HG02970 (cell line): ENCODE results near the gene CUL9.

Experiments used
- ATAC-seq: cut with Tn5 transposase; IDR thresholded peaks from one replicate; pipeline ENCODE4 v1.9.1; 2021; ENCODE audit warnings: mild to moderate bottlenecking, moderate library complexity, moderate number of reproducible peaks; ENCODE audit not compliant: unreplicated experiment, low FRiP score

Gene CUL9

GRCh38 chr6:43193929-43194328 lies 11.9 kb downstream of the CUL9 start:
- ATAC-seq = no peak

- no peak for ATAC-seq
Observed at GRCh38 chr6:43196337-43196736, 14.3 kb downstream of the CUL9 start.

GRCh38 chr6:43199912-43200311 lies 17.9 kb downstream of the CUL9 start:
- no peak for ATAC-seq

GRCh38 chr6:43200541-43200940 lies 18.5 kb downstream of the CUL9 start:
- ATAC-seq = no peak

- ATAC-seq = no peak
Observed at GRCh38 chr6:43202451-43202850, 20.5 kb downstream of the CUL9 start.

DNA sequence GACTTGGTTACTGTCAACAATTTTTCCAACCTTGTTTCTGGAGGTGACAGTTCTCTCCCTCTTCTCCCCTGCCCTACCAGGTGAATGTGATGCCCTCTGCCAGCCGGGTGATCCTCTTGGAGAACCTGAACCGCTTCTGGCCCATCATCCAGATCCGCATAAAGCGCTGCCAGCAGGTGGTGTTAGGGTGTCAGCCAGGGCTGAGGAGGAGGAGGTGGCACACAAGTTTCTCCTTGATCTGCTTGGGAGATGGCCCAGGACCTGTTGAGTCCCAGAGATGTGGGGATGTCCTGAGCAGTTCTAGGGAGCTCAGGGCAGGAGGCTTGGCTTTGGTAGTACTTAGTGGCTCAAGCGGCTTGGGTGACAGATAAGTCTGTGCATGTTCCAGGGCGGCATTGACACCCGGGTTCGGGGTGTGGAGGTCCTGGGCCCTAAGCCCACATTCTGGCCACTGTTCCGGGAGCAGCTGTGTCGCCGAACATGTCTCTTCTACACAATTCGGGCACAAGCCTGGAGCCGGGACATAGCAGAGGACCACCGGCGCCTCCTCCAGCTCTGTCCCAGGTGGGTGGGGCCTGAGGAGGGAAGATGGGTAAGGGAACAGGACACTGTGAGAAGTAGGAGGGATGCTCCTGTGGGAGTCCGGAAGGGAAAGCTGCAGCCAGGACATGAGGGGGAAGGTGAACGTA lies 21.2 kb downstream of the CUL9 start:
- no peak for ATAC-seq

- no peak for ATAC-seq
Observed at GRCh38 chr6:43203718-43204095, 21.7 kb downstream of the CUL9 start.

- ATAC-seq = no peak
Observed at GRCh38 chr6:43204271-43205105, 22.5 kb downstream of the CUL9 start.

DNA sequence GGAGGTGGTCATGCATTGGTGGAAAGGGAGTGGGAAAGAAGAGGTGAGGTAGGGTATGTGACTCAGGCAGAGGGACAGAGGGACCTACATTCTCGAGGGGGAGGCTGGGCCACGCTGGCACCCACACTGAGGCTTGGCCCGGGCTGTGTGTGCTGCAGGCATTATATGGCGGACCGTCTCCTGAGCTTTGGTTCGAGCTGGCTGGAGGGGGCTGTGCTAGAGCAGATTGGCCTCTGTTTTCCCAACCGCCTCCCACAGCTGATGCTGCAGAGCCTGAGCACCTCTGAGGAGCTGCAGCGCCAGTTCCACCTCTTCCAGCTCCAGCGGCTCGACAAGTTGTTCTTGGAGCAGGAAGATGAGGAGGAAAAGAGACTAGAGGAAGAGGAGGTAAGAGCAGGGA lies 23.9 kb downstream of the CUL9 start:
- ATAC-seq = no peak

GRCh38 chr6:43207286-43207685 lies 25.3 kb downstream of the CUL9 start:
- ATAC-seq = no peak

DNA sequence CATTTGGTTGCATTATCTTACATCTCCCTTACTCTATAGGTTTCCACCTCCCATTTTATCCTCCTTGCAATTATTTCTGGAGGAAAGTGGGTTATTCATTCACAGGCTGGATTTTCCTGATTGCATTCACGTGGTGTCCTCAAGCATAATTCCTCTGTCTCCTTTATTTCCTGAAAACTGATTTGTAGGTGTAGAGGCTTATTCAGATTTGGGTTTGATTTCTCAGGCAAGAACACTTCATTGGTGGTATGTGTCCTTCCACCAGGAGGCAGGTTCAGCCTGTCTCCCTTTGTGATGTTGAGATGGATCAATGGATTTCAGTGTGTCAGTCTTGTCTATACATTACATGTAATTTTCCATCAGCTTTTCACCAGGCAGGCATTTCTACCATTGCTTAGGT lies 30.0 kb downstream of the CUL9 start:
- ATAC-seq = no peak

- ATAC-seq = no peak
Observed at GRCh38 chr6:43213431-43213830, 31.4 kb downstream of the CUL9 start.

- no peak for ATAC-seq
Observed at GRCh38 chr6:43215066-43215465, 33.1 kb downstream of the CUL9 start.

- no peak for ATAC-seq
Observed at GRCh38 chr6:43216200-43216599, 34.2 kb downstream of the CUL9 start.

DNA sequence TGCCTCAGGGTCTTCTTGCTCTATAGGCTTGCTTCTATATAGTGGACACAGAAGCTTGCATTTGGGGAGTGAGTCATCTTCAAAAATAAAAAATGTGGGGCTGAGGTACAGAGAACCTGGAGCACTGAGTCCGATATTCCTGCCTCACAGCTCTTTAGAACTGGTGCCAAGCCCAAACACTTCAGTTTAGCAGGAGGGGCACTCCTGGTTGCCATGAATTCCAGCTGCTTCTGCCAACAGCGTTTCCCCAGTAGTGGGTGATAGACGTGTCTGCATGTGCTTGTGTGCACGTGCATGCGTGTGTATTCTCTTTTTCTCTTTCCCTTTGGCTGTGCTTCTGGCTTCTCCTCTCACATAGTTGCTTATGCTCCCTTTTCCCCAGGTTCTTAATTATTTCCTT lies 35.4 kb downstream of the CUL9 start:
- ATAC-seq = no peak

DNA sequence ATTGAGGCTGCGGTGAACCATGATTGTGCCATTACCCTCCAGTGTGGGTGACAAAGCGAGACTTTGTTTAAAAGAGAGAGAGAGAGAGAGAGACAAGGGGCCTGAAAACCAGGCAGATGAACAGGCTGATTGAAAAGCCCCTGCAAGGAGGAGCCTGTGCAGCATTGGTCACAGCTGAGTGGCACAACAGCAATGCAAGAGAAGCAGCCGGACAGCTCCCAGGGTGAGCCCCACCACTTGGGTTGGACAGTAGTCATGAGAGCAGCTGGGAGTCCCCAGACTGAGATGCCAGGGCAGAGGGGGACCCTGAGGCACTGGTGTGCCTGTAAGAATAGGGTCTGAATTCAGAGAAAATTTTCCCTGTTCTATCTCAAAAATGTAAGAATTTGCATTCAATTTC lies 37.1 kb downstream of the CUL9 start:
- no peak for ATAC-seq

DNA sequence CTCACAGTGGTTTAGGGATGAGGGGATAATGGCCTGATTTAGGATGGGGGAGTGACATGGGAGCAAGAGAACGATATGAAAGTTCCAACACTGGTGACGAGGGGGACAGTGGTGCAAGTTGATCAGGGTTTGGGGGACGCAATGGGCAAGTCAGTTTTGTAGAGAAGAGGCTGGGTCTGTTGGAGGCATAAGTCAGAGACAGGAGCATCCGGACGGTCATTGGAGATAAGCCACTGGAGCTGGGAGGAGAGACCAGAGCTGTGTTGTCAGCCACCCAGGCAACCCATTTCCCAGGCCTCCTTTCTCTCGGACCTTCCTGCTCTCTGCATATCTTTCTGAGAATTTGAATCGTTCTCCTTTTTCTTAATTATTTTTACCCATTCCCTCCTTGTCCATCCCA lies 37.8 kb downstream of the CUL9 start:
- ATAC-seq = no peak

- no peak for ATAC-seq
Observed at GRCh38 chr6:43220439-43220951, 38.5 kb downstream of the CUL9 start.

DNA sequence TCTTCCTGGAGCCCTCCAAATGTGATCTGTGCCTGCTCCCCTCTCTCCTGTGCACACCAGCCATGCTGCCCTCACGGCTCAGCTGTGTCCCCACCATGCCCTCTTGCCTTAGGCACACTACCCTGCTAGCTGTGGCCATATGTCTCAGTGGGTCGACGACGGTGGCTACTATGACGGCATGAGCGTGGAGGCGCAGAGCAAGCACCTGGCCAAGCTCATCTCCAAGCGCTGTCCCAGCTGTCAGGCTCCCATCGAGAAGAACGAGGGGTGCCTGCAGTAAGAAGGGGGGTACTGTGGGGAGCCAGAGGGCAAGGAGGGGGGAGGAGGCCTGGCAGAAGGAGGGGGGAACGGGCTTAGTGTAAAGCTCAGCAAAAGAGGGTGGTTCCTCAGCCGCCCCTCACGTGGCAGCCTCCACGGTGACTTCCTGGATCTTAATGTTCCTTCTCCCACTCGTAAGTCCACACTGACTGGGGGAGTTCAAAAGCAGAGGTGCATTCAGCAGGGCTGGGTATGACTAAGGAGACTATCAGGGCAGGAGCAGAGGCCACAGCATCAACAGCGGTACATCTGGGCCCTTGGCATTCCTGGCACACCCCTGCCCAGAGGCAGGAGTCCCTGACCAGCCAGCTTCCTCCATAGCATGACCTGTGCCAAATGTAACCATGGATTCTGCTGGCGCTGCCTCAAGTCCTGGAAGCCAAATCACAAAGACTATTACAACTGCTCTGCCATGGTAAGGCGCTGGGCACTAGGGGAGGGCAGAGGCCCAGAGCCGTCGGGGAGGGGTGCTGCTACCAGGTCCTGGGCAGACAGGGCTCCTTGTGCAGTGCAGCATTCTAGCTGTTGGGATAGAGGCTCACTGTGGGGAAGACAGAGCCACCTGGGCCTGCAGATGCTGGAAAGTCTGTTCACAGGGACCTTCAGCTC lies 39.3 kb downstream of the CUL9 start:
- no peak for ATAC-seq

GRCh38 chr6:43222418-43223059 lies 40.5 kb downstream of the CUL9 start:
- ATAC-seq = no peak
